ENCODE results near the gene ZMYND15. TPM values are rescaled to one million over a fixed set of nuclear protein-coding genes. Genes with fewer than 3 reads are reported as not detected.

The ZMYND15 gene
- total and polyA plus RNA-seq, 2 of the 13 experiments (the other 11 are each of a cell fraction or from before 2014, with no cell fraction given) = 0.24 to 2.7 TPM

- TF ChIP-seq THAP11 (CRISPR knock-in tag; IDR thresholded peaks at IDR 0.05) (peak; percentile 73; the same call in 1 of the 2 replicates), ZNF790 (CRISPR knock-in tag; IDR thresholded peaks at IDR 0.05; ENCODE audit: borderline replicate concordance) (no peak), ZNF30 (CRISPR knock-in tag; IDR thresholded peaks at IDR 0.05) (no peak), ZNF850 (CRISPR knock-in tag; conservative IDR thresholded peaks at IDR 0.05) (no peak), ZFP91 (CRISPR knock-in tag; IDR thresholded peaks at IDR 0.05; ENCODE audit: borderline replicate concordance) (no peak; the same call in 1 of the 2 replicates), ZNF337 (CRISPR knock-in tag; IDR thresholded peaks at IDR 0.05; ENCODE audit: borderline replicate concordance, low read depth) (no peak), SKI (IDR thresholded peaks at IDR 0.05; ENCODE audit: partially characterized antibody) (no peak), KAT2B (IDR thresholded peaks at IDR 0.05; ENCODE audit: borderline replicate concordance, low read depth, low read length) (no peak), TEAD2 (CRISPR knock-in tag; IDR thresholded peaks at IDR 0.05) (no peak), FOSL1 (CRISPR knock-in tag; IDR thresholded peaks at IDR 0.05; ENCODE audit: borderline replicate concordance) (no peak), ZNF354B (CRISPR knock-in tag; IDR thresholded peaks at IDR 0.05) (no peak), ZBTB7A (CRISPR knock-in tag; IDR thresholded peaks at IDR 0.05) (peak; percentile 49; the same call in 1 of the 2 replicates), ZNF343 (CRISPR knock-in tag; IDR thresholded peaks at IDR 0.05) (0 out of 2 replicates have a peak, but pooled peaks have one; percentile 11), ZNF773 (CRISPR knock-in tag; IDR thresholded peaks at IDR 0.05; ENCODE audit: borderline replicate concordance) (no peak), ZNF224 (CRISPR knock-in tag; IDR thresholded peaks at IDR 0.05) (peak; percentile 15; the same call in 1 of the 2 replicates), BCLAF1 (IDR thresholded peaks at IDR 0.05) (no peak), NR2F6 (IDR thresholded peaks at IDR 0.05) (peak; percentile 85), NR2F6 (CRISPR knock-in tag; IDR thresholded peaks at IDR 0.05) (peak; percentile 82), PHF5A (CRISPR knock-in tag; IDR thresholded peaks at IDR 0.05; ENCODE audit: low read depth, unreplicated experiment) (peak; percentile 41), SALL1 (CRISPR knock-in tag; IDR thresholded peaks at IDR 0.05) (peak; percentile 92), ZNF331 (CRISPR knock-in tag; IDR thresholded peaks at IDR 0.05) (0 out of 2 replicates have a peak, but pooled peaks have one; percentile 48)
- TF ChIP-seq, protein P1, sequence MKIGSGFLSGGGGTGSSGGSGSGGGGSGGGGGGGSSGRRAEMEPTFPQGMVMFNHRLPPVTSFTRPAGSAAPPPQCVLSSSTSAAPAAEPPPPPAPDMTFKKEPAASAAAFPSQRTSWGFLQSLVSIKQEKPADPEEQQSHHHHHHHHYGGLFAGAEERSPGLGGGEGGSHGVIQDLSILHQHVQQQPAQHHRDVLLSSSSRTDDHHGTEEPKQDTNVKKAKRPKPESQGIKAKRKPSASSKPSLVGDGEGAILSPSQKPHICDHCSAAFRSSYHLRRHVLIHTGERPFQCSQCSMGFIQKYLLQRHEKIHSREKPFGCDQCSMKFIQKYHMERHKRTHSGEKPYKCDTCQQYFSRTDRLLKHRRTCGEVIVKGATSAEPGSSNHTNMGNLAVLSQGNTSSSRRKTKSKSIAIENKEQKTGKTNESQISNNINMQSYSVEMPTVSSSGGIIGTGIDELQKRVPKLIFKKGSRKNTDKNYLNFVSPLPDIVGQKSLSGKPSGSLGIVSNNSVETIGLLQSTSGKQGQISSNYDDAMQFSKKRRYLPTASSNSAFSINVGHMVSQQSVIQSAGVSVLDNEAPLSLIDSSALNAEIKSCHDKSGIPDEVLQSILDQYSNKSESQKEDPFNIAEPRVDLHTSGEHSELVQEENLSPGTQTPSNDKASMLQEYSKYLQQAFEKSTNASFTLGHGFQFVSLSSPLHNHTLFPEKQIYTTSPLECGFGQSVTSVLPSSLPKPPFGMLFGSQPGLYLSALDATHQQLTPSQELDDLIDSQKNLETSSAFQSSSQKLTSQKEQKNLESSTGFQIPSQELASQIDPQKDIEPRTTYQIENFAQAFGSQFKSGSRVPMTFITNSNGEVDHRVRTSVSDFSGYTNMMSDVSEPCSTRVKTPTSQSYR (CRISPR knock-in tag; IDR thresholded peaks at IDR 0.05; ENCODE audit: borderline replicate concordance) = peak; percentile 47; the same call in 1 of the 2 replicates
- TF ChIP-seq, protein P2, sequence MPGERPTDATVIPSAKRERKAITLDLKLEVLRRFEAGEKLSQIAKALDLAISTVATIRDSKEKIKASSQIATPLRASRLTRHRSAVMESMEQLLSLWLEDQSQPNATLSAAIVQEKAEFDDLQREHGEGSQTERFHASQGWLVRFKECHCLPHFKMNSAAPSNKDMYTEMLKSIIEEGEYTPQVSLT (CRISPR knock-in tag; IDR thresholded peaks at IDR 0.05; ENCODE audit: borderline replicate concordance, low read depth) = no peak; the same call in 1 of the 2 replicates
These were observed 49.4 kb downstream of the ZMYND15 start, which contains the start of gene GLTPD2 (continued) for GRCh38 chr17:4788807-4789700.
